ENCODE results near the gene MARVELD3. TPM values are rescaled to one million over a fixed set of nuclear protein-coding genes. Genes with fewer than 3 reads are reported as not detected.

Gene MARVELD3
- total and polyA plus RNA-seq, 2 donors from 2014 or later: 10.3 to 10.6 TPM

DNA sequence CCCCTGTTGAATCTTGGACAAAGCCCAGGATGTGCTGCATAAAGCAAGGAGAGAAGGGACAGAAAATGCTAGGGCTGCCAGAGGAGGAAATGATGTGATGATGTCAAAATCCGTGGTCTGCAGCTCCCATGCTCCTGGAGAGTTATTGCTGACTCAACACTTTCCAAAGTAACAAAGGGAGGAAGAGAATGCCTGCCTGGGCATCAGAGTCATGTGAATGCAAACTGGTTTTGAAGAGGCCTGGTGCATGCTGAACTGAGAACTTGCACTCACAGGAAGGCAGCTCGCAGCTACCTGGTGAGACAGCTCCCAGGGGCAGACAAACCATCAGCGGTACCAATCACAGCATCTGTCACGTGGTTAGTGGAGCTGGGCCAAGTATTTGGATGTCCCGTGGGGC lies 2.8 kb downstream of the MARVELD3 start:
- H3K9ac ChIP-seq (ENCODE audit: low read length in 3 of 3): peak overlapping the region in 1 of 3 donors; percentile 40
- H3K27me3 ChIP-seq (ENCODE audit: control insufficient read depth, insufficient read depth, low read length): peaks cover 3% of the 10 kb centered on the region
- H3K4me1 ChIP-seq (ENCODE audit: control insufficient read depth in 2 of 3, insufficient read depth in 2 of 3, low read depth in 1 of 3, low read length in 3 of 3): peaks cover 0 to 11% (median 0%) of the 10 kb centered on the region in 3 donors
- no peak overlapping the region for H3K4me3 ChIP-seq (ENCODE audit: low read length in 3 of 3)
- H3K9me3 ChIP-seq (ENCODE audit: control insufficient read depth in 2 of 3, insufficient read depth in 1 of 3, low read length in 3 of 3): no peaks in the 10 kb centered on the region
- no peak for FAIRE-seq
- H3K27ac ChIP-seq (ENCODE audit: low read depth in 2 of 2, low read length in 2 of 2): peak overlapping the region in 1 of 2 donors; percentile 63
- DNase-seq: peak in 2 of 5 donors; percentile 9 to 45
- TF ChIP-seq, protein P1, sequence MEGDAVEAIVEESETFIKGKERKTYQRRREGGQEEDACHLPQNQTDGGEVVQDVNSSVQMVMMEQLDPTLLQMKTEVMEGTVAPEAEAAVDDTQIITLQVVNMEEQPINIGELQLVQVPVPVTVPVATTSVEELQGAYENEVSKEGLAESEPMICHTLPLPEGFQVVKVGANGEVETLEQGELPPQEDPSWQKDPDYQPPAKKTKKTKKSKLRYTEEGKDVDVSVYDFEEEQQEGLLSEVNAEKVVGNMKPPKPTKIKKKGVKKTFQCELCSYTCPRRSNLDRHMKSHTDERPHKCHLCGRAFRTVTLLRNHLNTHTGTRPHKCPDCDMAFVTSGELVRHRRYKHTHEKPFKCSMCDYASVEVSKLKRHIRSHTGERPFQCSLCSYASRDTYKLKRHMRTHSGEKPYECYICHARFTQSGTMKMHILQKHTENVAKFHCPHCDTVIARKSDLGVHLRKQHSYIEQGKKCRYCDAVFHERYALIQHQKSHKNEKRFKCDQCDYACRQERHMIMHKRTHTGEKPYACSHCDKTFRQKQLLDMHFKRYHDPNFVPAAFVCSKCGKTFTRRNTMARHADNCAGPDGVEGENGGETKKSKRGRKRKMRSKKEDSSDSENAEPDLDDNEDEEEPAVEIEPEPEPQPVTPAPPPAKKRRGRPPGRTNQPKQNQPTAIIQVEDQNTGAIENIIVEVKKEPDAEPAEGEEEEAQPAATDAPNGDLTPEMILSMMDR (IDR thresholded peaks at IDR 0.05; ENCODE audit: borderline replicate concordance, extremely low read depth, insufficient read depth): no peak
- intact Hi-C loops (cut with DNase I): no loop called here
- no peaks in the 10 kb centered on the region for H3K36me3 ChIP-seq (ENCODE audit: control insufficient read depth in 2 of 3, insufficient read depth in 3 of 3, low read length in 3 of 3)

DNA sequence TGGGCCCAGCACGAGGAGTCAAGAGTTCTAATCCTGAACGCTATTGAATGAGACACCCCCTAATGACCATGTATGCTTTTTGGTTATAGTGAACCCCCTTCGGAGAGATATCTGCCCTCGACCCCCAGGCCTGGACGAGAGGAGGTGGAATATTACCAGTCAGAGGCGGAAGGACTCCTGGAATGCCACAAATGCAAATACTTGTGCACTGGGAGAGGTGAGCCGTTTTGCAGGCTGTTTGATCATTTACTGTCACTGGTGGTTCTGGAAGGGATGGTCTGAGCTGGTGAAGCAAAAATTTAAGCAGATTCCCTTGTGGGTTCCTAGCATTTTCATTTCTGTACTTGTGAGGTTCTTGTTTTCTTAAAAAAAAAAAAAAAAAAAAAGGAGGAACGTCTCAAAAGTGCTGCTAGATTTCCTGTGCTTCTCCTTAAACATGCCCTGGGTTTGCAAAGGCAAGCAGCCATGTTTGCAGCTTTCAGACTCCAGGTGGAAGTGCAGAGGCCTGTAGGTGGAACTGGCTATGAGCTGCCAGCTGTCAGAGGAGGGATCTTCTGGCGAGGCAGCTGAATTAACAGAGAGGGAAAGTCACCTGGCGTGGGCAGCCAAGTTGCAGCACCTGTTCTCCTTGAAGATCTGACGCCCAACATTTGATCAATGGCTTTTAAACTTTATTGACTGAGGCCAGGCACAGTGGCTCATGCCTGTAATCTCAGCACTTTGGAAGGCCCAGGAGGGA lies 3.5 kb downstream of the MARVELD3 start:
- H3K4me1 ChIP-seq (ENCODE audit: control insufficient read depth in 2 of 3, insufficient read depth in 2 of 3, low read depth in 1 of 3, low read length in 3 of 3): peaks cover 0 to 11% (median 0%) of the 10 kb centered on the region in 3 donors
- no peak overlapping the region for H3K4me3 ChIP-seq (ENCODE audit: low read length in 3 of 3)
- peak overlapping the region in 1 of 3 donors; percentile 40 for H3K9ac ChIP-seq (ENCODE audit: low read length in 3 of 3)
- TF ChIP-seq, protein P1 (IDR thresholded peaks at IDR 0.05; ENCODE audit: borderline replicate concordance, extremely low read depth, insufficient read depth): no peak
- FAIRE-seq (no peak), DNase-seq (no peak)
- intact Hi-C loops (cut with DNase I): no loop called here
- no peaks in the 10 kb centered on the region for H3K9me3 ChIP-seq (ENCODE audit: control insufficient read depth in 2 of 3, insufficient read depth in 1 of 3, low read length in 3 of 3)
- H3K27ac ChIP-seq (ENCODE audit: low read depth in 2 of 2, low read length in 2 of 2): peak overlapping the region in 1 of 2 donors; percentile 63
- no peaks in the 10 kb centered on the region for H3K36me3 ChIP-seq (ENCODE audit: control insufficient read depth in 2 of 3, insufficient read depth in 3 of 3, low read length in 3 of 3)
- H3K27me3 ChIP-seq (ENCODE audit: control insufficient read depth, insufficient read depth, low read length): peaks cover 3% of the 10 kb centered on the region

DNA sequence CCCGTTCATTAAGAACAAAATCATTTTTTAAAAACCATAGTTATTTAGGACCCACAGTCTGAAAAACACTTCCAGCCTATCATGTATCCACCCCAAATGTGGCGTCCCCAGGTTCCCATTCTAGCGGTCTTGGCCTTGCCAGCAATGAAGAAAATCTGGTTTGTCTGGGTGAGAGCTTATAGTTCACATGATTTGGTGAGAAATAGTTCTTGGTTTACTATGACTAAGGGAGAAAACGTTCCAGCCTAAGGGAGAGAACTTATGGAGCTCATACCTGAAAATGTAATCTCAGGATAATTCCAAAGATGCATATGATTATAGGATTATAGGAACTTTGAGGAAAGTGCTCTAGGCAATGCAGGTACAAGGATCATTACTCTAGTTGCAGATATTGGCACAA lies 4.8 kb downstream of the MARVELD3 start:
- H3K4me3 ChIP-seq (ENCODE audit: low read length in 3 of 3): no peak overlapping the region
- peaks cover 0 to 11% (median 0%) of the 10 kb centered on the region in 3 donors for H3K4me1 ChIP-seq (ENCODE audit: control insufficient read depth in 2 of 3, insufficient read depth in 2 of 3, low read depth in 1 of 3, low read length in 3 of 3)
- H3K27me3 ChIP-seq (ENCODE audit: control insufficient read depth, insufficient read depth, low read length): peaks cover 3% of the 10 kb centered on the region
- no peaks in the 10 kb centered on the region for H3K36me3 ChIP-seq (ENCODE audit: control insufficient read depth in 2 of 3, insufficient read depth in 3 of 3, low read length in 3 of 3)
- DNase-seq (no peak), FAIRE-seq (no peak)
- intact Hi-C loops (cut with DNase I): no loop called here
- TF ChIP-seq, protein P1 (IDR thresholded peaks at IDR 0.05; ENCODE audit: borderline replicate concordance, extremely low read depth, insufficient read depth): no peak
- H3K9me3 ChIP-seq (ENCODE audit: control insufficient read depth in 2 of 3, insufficient read depth in 1 of 3, low read length in 3 of 3): no peaks in the 10 kb centered on the region
- H3K9ac ChIP-seq (ENCODE audit: low read length in 3 of 3): no peak overlapping the region
- no peak overlapping the region for H3K27ac ChIP-seq (ENCODE audit: low read depth in 2 of 2, low read length in 2 of 2)
